GM12873 (cell line): ENCODE data around the gene NECTIN1.

Source experiments
- TF ChIP-seq, protein P1 (sequence below): IDR thresholded peaks from 2 replicates; pipeline ENCODE4 v1.5.1; 2012; ENCODE audit warnings: low read depth, mild to moderate bottlenecking, moderate library complexity, low read length, control low read depth; ENCODE audit not compliant: insufficient read depth; ENCODE audit errors: missing control alignments

NECTIN1 gene

DNA sequence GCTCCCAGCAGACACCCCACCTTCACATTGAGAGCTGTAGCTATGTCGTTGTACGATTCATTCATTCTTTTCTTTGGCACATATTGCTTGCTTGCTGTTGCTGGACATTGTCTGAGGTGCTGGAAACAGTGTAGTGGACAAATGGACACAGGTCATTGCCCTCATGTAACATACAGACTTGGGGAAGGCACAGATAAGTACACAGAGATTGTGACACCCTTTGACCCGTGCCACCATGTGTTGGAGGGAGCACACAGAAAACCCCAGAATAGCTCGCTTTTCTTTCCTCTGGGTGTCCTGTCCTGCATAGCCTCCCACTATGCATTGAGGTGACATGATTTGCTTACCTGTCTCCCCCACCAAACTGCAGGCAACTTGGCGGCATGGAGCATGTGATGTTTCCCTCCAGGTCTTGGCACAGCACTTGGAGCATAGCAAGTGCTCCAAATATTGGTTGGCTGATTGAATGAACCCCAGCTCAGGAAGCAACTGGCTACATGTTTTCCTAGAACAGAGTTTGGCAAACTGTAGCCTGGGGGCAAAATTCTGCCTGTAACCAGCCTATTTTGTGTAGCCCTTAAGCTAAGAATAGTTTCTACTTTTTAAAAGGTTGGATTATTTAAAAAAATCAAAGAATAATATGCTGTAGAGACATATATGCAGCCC, 30.9 kb upstream of the NECTIN1 start:
- TF ChIP-seq, protein P1, sequence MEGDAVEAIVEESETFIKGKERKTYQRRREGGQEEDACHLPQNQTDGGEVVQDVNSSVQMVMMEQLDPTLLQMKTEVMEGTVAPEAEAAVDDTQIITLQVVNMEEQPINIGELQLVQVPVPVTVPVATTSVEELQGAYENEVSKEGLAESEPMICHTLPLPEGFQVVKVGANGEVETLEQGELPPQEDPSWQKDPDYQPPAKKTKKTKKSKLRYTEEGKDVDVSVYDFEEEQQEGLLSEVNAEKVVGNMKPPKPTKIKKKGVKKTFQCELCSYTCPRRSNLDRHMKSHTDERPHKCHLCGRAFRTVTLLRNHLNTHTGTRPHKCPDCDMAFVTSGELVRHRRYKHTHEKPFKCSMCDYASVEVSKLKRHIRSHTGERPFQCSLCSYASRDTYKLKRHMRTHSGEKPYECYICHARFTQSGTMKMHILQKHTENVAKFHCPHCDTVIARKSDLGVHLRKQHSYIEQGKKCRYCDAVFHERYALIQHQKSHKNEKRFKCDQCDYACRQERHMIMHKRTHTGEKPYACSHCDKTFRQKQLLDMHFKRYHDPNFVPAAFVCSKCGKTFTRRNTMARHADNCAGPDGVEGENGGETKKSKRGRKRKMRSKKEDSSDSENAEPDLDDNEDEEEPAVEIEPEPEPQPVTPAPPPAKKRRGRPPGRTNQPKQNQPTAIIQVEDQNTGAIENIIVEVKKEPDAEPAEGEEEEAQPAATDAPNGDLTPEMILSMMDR = no peak

DNA sequence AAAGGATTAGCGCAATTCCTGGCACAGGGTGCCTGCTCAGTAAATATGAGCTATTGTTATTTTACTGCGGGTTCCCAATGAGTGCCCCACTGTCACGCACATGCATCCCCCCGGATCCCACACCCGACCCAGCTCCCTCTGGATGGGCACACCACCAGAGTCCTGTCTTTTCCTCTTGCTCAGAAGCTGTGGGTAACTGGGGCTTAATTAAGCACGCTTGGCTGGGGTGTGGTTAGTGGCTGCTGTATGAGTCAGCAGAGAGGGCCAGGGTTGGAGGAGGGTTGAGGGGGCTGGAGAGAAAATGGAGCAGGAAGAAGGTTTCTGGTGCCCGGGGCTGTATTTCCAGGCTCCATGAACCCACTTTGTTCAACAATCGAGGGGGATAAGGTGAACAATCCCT, 30.3 kb upstream of the NECTIN1 start:
- TF ChIP-seq, protein P1 = no peak

DNA sequence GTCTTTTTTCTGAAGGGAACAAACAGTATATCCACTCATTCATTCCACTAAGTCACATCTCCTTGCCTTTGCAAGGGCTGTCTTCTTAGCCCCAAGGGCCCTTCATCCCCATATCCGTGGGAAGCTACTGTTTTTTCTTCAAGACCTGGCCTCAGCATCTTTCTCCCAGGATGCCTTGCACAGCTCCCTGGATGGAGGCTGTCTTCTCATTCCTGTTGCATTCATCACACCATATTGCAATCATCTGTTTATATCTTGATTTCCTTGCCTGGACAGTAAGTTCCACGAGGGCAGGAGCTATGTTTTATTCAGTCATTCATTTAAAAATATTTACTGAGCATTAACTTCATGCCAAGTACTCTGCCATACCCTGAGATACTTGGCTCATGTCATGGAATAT, 29.3 kb upstream of the NECTIN1 start:
- TF ChIP-seq, protein P1 = no peak

DNA sequence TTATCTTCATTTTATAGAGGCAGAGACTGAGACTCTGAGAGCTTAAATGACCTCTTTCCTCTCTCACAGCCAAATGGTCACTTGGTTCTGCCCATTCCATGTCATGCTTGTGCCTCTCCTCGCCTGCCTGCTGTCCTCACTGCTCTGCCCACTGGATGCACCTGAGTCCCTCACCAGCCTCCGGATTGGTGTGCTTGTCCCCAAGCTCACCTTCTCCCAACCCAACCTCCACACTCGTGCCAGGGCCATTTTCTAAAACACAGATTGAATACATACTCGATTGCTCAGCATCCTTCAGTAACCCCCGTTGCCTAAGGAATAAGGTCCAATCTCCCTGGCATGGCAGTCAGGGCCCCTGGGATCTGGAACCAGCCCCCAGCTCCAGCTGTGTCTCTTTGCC, 28.4 kb upstream of the NECTIN1 start:
- TF ChIP-seq, protein P1 = no peak

- TF ChIP-seq, protein P1 = no peak
Measured at GRCh38 chr11:119756169-119756865, 27.3 kb upstream of the NECTIN1 start.

GRCh38 chr11:119755356-119756071, 26.5 kb upstream of the NECTIN1 start:
- TF ChIP-seq, protein P1 = no peak
